Measurements from ENCODE around the gene COP1.
"Not testable (repeated sequence)": the region's sequence is repeated elsewhere in the genome, so short reads cannot be mapped to it uniquely, and the experiment has no call there.

DNA sequence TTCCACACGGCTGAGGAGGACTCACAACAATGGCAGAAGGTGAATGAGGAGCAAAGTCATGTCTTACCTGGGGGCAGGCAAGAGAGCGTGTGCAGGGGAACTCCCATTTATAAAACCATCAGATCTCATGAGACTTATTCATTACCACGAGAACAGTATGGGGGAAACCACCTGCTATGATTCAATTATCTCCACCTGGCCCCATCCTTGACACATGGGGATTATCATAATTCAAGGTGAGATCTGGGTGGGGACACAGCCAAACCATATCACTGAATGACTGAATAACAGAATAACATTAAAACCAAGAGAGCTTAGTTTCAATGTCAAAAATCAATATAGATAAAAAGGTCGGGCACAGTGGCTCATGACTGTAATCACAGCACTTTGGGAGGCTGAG, 179.2 kb downstream of the COP1 start:
- TF ChIP-seq POLR2AphosphoS5 (IDR thresholded peaks at IDR 0.05; ENCODE audit: borderline replicate concordance, low read depth, low read length); EZH2 (IDR thresholded peaks at IDR 0.05); FOXP2 (optimal IDR thresholded peaks at IDR 0.05; ENCODE audit: control extremely low read depth, extremely low read length, insufficient read depth): not testable (repeated sequence)

All from SK-N-MC (cell line).